HG03520 (cell line): ENCODE measurements around the gene TFAP2A.

Experiments used
- ATAC-seq: cut with Tn5 transposase; IDR thresholded peaks from one replicate; pipeline ENCODE4 v1.9.1; 2021; ENCODE audit warnings: mild to moderate bottlenecking, moderate library complexity; ENCODE audit not compliant: unreplicated experiment

Gene TFAP2A

DNA sequence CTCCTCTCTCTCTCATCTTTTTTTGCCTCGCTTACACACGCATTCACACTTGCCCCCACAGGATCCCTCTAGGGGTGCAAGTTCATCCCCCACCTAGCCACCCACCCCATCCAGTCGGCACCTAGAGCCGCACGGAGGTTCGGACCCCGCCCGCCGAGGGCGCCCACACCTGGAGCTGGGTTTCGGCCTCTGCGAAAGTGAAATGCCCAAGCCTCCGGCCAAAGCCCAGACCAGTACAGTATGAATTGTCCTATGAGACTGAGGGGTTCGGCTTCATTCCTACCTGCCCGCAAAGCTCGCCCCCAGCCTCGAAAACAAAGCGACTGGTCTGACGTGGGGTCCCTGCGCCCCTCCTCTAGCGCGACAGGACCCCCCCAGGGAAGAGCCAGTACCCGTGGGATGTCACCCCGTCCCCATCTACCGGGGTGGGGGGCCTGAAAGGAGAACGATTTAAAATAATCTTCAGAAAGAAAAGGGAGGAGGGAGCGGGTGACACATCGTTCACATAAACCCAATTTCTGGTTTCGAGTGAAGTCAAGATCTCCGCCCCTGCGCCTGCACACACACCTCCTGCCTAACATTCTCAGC, 1.5 kb downstream of the TFAP2A start:
- ATAC-seq: peak; percentile 29

DNA sequence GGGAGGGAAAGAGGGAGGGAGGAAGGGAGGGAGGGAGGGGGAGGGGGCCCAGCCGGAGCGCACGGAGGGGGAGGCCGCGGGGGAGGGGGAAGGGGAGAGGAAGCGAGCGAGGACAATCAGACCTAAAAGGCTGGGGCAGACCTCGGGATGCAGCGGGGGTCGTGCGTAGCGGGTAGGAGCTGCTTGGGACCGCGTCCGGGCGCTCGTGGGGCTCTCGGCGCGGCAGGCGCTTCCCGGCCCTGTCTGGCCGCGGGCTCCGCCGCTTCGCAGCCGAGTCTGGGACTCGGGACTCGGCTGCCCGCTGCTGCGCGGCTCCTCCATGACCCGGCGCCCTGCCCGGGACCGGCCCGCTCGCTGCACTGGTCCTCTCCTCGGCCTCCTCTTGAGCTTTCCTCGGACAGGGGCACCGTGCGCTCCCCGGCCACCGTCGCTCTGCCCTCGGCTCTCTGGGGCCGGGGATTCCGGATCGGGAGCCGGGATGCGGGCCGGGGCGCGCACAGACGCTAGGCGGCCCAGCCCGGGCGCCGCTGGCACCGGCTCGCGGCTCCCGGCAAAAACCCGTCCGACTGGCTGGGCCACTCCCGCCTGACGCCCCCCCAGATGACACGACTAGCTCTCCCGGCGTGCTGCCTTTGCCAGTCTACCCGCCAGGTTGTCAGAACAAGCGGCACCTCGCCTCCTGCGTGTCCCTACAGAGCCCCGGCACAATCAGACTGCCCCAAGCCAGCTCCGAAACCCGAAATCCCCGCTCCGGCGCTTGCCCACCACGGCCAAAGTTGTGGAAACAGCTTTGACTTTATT, 2.2 kb downstream of the TFAP2A start:
- peak; percentile 25 for ATAC-seq

DNA sequence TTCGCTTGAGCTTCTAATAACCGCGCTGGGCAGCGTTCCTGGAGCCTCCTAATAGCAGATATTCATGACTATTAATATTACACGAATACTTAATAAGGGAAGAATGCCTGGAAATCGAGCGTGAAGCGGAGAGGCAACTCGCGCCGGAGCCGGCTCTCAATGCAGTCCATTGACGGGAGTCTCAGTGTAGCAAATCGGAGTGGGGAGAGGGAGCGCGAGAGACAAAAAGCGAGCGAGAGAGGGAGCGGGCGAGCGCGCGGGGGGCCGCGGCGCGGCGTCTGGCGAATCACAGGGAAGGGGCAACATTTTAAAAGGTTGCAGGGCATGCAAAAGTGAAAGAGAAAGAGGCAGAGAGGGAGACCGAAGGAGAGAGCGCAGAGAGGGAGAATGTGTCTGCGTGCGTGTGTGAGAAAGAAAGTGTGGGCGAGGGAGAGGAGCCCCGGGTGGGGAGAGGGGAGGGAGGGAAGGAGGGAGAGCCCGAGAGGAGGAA, 2.9 kb downstream of the TFAP2A start:
- peak; percentile 49 for ATAC-seq

DNA sequence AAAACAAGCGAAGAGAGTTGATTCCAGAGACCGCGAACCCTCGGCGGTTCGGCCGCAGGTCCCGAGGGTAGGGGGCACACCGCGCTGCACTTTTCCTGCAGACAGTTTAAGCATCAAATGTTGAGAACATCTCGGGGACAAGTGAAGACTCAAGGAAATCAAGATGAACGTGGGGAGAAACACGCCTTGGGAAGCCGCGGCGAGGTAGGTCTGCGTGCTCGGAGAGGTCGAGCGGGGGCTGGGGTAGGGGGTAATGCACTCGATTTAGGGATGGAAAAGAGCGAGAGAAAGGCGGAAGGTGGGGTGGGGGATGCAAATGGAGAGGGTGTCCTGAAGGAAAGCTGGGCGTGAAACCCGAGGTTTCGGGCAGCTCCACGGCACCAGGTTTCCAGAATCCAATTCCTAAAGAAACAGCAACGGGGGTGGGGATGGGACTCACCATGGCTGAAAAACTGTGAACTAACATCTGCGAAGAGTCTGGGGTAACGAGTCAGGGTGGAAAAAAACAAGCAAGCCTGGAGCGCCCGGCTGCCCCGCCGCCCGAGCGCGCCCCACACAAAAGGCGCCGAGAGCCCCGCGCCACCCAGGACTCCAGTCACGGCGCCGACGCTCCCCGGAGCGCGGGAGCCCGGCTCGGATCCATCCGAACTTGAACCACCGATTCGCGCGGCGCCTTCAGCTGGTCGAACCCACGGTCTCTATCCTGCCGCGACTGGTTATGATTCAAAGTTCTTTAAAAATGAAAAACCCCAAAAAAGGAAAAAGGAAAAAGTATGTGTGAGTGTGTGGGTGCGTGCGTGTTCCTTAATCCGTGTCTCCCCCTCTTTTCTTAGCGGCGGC, 3.5 kb downstream of the TFAP2A start:
- ATAC-seq: no peak

DNA sequence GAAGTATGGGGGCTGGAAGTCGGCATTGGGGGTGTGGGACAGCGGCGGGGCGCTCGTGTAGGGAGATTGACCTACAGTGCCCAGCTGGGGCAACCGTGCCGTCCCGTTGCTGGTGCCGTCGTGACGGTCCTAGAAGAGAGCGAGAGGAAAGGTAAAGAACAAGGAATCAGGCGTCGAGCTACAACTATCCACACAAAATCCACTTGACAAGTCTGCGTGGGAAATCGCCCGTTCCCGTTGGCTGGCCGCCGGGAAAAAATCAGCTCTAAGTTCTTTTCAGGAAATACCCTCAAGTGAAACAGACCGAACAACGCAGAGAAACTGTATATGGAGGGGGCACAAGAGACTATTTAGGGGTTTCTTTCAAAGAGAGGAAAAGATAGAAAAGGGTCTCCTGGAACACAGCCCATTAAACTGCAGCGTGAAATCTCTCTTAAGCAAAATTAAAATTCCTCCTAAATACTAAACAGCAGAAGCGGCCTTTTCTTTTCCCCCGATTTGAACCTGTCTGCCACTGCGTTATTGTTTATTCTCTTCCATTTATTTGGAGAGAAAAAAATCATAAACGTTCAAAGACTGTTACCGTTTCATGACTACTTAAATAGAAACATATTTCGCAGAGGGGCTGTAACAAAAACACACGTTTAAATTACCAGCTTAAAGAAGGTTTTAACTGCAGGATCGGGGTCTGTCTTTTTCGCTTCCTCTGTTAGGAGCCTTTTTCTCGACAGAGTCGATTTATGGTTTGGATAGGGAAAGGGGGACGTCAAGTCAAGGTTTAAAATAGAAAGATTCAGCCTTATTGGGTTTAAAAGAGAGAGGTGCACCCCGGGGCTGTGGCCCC, 4.4 kb downstream of the TFAP2A start:
- no peak for ATAC-seq

DNA sequence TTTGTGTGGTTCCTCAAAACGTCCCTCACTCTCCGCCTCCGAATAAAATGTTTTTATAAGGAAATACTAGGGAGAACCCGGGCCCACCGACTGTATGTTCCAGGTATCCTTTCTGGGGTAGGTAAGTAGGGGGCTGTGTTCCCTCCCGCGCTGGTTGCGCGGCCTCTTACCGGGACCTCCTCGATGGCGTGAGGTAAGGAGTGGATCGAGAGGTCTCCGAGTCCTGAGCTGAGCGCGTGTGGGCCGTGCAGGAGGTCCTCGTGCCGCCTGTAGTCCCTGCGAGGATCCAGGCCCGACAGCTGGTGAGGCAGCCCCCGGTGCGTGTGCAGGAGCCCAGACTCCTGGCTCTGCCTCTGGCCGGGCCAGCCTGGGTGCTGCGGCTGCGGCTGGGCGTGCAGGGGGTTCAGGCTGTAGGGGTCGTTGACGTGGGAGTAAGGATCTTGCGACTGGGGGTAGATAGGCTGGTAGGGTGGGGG, 5.1 kb downstream of the TFAP2A start:
- no peak for ATAC-seq

DNA sequence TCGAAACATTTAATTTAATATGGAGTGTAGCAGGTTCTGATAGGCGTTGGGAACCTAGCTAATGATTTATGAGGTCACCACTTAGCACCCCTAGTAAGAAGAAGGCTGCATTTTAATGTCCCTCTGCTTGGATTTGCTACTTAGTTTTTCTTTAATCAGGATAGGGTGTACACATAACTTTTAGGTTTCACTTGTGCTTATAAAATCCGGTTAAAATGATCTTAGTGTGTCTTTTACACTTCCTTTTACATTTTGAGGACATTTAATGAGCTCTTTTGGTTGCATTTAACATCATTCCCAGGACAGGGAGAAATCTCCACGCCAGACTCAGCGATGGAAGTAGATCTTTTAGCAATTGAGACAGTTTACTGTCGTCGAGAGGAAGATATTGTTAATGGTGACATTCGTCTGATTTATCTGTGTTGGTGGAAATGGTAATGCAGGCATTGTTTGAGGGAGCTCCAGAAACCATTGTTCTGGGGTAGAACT, 5.6 kb downstream of the TFAP2A start:
- no peak for ATAC-seq

DNA sequence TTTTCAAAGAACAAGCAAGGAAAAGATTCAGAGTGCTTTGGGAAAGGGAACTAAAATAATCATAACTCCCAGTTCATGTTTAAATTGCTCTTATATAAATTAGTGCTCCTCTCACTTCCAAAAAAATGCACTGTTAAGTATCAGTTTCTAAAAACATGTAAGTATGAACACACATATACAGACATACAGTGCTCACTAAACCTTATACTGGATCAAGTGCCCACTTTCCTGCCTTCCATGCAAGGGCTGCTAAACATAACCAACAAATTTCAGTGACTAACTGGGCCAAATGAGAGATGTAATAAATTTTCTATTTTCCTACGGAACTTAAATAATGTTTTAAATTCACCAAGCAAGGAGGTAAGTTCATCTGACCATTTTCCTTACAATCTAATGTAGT, 6.4 kb downstream of the TFAP2A start:
- no peak for ATAC-seq

DNA sequence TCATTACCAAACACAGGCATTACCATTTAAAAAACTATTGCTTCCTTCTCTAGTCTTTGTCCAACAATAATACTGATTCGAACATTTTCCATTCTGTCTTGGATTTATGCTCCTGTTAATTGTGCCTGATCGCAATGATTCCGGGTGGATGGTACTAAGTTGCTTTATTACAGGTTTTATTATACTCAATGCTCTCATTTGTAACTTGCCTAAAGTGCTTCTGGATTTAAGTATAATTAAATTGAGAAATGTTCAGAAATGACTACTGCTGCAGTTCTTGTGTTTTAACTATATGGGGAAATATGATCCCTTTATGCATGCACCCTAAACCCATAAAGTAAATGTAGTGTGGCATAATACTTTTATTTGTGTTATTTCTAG, 7.2 kb downstream of the TFAP2A start:
- ATAC-seq: no peak

DNA sequence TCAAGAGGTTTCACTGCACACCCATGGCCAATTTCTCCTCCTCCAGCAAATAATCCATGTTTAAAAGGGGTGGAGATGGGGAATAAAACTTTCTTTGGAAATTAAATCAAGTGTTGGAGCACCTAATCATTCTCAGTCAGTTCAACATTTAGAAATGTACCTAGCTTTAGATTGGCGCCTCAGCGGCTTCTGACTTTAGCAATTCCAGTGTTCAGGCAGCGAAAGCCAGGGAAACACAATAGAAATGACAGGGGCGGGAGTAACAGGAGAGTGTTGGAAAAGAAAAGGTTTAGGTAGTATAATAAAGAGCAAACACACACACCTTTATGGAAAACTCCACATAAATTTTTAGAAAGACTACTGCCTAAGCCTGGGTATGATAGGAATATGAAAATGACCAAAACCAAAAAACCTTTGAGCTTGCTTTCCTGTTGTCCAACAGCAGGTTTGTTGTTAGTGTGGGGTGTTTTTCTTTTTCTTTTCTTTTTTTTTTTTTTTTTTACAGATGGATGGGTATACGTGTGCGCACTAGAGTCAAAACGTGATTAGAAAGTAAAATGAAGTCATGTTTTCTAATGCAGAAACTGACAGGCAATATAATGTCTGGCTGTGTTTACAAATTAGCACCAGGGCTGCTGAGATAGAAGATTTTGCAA, 7.7 kb downstream of the TFAP2A start:
- no peak for ATAC-seq

DNA sequence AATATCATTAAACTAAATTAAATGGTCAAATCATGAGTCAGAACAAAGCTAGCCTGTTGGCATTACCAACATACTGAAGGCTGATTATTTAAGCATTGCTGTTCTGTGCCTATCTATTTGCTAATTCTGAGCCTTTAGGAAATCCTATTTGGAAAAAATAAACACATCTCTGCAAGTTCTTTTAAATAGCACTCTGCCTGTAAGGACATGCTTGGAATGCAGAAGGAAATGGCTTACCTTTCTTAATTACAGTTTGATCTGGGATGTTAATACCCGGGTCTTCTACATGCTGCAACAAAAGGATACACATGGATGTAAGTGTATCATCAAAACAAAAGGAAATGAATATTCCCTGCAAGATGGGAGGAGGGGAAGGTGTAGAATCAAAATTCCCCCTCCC, 8.3 kb downstream of the TFAP2A start:
- no peak for ATAC-seq

DNA sequence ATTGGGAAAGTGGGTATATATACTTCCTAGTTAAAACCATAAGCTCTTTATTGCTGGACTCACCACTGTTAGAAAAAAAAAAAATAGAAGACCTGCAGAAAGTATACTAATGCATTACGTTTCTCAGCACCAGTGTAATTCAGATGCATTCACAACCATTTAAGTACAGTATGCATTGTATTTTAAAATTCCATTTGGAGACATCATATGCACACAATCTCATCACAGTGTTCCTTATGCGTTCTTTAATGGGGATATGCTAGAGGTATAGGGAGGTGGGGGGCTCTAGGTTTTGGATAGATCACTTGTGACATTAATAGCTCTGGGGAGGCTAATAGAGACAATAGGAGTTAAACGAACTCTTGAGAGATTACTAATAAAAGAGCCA, 9.4 kb downstream of the TFAP2A start:
- ATAC-seq: no peak

DNA sequence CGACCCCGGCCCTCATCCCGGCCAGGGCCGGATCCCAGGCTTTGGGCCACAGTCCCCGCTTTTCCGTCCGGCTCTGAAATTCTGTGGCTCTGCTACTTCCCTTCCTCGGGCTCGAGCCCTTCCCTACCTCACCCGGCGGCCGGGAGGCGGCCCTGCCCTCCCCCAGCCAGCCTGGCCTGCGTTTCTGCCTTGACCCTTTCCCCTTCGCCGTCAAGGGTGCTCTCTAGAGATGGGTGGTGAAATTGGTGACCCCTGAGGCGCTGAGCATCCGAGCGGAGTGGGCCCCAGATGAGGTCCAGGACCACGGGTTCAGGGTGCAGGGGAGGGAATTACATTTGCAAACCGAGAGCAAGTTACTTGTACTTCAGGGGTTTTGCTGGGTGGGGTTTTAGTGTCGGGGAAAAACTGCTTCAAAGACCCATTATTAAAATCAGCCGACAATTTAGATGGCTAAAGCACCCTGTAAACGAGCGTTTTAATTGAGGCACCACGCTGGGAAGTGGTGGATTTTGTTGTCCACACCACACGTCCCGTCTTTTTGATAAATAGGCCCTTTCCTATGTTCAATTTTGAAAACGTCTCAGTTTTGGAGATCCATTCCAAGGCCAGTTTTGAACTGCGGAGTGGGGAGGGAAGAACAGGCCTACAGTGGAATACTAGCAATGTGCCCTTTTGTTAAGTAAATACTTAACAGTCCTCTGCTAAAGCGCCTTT, 9.9 kb downstream of the TFAP2A start:
- no peak for ATAC-seq

DNA sequence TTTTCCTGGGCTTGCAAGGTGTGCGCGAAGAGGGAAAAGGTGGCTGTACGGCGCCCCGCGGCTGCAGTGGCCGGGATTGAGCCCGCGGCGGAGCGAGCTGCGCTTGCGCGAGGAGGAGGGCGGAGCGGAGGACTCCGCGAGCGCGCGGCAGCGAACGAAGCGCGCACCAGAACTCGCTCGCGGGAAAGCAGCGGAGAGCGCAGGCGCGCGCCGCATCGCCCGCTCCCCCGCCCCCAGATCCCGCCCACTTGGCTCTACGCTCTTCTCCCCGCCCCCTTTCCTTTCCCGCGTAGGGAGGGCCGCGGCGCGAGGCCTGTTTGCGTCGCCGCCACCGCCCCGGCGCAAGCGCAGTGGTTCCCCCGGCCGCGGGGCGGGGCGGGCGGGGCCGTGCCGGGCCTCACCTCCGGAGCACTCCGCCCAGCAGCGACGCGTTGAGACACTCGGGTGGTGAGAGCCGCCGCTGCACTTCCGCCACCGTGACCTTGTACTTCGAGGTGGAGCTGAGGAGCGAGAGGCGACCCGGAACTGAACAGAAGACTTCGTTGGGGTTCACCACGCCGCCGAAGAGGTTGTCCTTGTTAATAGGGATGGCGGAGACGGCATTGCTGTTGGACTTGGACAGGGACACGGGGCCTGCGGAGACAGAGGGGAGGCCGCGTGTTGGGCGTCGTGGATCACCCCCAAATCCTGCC, 10.6 kb downstream of the TFAP2A start:
- ATAC-seq: peak; percentile 95

DNA sequence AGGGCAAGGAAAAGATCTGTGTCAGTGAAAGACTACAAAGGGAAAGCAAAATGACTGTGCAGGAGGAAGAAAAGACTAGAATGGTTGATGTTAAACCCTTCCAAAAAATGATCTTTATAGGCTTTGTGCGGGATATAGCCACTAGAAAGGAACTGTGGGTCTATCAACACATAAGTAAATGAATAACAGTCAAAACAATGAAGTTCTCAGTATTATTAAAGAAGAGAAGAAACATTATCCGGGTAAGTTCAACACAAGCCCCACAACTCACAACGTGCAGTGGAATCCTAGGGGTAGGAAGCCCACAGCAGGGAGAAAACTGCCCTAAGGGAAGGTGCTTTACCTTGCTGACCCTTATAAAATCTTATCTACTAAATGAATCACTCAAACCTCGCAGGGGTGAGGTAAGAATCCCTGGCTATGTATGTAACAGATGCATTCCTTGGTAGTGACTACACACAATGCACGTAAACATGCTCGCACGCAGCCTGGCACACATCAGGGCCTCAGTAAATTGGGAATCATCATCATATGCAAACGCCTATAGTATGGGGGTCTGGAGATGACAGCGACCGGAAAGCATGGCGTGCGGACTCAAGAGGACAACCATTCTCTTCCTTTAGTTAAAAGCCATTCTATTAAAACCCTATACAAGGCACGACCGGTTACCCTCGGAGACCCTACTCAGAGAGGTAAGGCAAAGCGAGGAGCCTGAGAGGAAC, 11.3 kb downstream of the TFAP2A start:
- ATAC-seq: peak; percentile 23

DNA sequence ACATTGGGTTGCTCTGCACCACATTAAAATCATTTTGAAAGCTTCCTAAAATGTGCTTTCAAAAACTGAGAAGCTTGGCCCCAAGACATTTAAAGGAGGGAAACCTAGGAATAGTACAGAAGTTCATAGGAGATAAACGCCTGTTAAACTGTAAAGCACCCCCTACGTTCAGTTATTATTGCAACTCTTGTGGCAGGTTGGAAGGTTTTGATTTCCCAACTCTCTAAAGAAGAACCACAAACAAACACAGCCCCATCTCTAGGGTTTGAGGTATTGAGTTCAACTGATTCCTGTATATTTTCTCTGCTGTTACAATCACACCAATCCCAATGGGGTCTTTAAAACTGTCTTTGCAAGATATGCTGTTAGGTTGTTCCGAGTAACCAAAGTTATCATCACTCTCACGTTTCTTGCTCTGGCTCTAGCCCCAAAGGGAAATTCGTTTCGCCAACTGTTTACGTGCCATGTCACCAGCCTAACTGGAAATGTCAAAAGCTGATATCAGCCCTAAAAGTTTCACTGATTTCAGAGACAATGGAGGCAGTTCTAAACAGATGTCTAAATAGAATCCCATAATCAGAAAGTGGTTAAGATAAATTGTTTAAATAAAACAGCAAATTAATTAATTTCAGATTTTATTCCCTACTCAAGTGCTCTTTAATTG, 12.1 kb downstream of the TFAP2A start:
- no peak for ATAC-seq

DNA sequence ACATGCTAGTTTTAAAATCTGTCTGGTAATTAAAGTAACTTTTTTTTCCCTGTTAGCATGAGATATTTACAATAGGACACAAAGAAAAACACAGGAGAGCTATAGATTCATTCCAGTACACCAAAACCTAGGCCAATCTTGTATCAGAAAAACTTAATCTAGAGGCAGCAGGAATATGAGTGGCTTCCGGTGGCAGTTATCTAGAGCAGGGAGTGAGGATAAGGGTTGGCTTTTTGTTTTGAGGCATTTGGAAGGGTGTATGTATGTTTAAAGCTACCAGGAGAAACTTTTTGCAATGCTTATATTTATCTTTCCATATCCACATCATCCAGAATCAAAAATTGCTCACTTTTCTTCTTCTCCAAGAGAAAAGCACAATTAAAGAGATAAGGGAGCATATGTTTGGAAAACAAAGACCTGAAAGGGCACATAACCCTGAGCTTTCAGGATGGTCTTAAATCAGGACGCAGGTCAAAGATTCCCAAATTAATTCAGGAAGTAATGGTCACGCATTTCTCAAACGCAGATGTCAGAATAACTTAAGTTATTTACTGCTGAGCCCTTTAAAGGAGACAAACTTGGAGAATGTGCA, 13.1 kb downstream of the TFAP2A start:
- ATAC-seq: no peak
